HG02840 (cell line): ENCODE measurements around the gene NCF4.

Experiments used
- ATAC-seq: cut with Tn5 transposase; IDR thresholded peaks from one replicate; pipeline ENCODE4 v1.9.1; 2021; ENCODE audit warnings: mild to moderate bottlenecking, moderate library complexity, moderate number of reproducible peaks; ENCODE audit not compliant: unreplicated experiment, low FRiP score

The NCF4 gene

DNA sequence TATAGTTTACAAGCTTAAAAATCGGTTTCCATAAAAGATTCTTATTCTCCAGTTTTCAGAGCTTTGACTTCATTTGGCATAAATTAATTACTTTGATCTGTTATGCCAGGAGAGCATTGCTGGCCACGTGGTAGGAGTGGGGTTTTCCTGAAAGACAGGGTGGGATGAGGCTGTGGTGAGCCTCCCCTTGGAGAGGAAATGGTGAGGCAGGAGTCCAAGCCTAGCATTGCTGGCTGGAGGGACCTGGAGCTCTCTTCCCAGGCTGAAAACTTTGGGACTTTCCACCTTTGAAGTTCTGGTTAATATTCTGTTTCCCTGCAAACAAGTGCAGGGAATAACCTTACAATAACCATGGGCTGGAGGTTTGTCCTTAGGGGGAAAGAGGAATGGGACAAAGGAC is 31.5 kb downstream of the NCF4 start:
- ATAC-seq: no peak

DNA sequence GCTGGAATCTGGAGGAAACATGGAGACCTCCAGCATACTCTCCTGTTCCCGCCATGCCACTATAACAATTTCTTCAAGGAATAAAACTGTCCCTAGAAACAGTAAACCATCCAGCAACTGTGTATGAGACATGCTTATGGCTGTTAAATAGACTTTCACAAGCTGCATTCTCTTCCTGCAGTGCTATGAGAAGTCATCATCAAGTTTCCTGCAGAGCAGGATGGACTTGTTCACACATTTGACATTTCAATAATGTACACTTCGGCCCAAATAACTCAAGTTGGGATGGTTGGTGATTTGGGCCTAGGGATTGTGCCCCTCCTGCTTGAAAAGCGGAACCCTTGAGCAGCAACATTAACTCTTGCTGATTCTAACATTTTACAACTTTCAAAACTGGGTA is 32.5 kb downstream of the NCF4 start:
- ATAC-seq: no peak

DNA sequence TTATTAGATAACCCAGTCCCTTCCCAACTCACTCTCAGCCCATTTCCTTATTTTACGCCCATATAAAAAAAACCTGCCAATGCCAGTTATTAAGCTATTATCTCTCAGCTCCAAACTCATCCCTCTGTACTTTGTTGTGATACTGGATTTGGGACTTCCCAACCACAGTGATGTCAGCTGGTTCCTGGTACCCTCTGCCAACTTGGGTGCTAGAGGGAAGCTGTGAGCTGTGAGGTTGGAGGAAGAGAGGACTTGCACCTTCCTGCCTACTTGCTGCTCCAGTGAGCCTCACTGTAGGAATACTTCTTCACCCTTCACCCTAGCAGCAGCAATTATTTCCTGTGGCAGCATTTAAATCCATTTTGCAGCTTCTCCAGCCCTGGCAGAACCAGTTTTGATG is 33.5 kb downstream of the NCF4 start:
- ATAC-seq: no peak

DNA sequence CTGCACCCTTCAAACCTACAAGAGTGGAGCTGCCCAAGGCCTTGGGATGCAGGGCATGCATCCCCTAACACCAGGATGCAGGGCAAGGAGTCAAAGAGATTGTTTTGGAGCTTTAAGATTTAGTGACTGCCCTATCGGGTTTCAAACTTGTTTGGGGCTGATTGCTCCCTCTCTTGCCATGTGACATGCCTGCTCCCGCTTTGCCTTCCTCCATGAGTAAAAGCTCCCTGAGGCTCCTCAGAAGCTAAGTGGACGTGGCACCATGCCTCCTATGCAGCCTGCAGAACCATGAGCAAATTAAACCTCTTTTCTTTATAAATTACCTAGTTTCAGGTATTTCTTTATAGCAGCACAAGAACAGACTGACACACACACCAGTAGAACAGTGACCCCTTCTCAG is 36.8 kb downstream of the NCF4 start:
- ATAC-seq: no peak

DNA sequence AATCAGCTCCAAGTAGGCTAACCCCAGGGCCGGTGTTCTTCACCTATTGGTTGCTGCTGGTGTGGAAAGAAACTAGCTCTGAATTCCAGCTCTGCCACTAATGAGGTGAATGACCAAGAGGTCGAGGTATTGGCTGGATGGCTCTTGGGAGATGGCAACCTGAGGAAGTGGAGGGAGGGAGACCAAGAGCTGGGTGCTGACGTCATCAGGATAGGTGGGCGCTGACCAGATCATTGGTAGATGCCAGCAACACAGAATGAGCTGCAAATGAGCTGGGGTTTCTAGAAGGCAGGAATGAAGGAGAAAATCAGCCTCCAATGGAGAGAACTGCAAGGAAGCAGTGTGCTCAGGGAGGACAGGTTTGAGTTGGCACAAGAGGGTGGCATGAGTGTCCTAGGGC is 37.9 kb downstream of the NCF4 start:
- ATAC-seq: no peak

DNA sequence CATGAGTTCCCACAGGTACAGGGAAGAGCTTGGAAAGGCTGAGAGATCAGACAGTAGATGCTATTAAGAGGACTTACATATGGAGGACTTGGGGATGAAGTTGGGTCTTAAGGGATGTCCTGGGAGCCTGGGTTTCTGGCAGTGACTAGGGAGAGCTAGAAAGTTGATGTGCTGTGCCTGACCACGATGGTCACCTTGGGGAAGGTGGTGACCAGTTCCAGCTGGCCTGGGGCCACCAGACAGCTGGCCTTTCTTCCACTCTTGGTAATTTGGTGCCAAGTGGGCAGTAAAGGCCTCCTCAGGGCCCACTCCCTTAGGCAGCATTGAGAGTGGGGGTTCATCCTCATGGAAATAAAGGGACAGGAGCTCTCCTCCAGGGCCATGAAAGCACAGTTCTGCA is 38.7 kb downstream of the NCF4 start:
- ATAC-seq: no peak

DNA sequence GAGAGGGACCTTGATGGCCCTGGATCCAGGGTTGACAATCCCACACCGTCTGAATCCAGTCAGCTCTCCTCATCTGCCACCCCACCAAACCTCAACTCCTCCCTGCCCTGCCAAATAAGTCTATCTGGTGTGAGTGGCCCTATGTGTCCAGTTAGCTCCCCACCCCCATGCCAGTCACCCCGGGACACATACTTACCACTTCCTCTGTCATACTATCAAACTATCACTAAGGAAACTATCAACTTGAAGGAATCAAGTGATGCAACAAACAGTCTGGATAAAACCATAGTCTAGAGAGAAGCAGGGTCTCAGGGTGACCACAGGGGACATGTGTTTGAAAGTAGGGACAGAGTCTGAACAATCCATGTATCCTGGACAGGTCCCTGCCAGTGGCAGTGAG is 39.4 kb downstream of the NCF4 start:
- no peak for ATAC-seq

DNA sequence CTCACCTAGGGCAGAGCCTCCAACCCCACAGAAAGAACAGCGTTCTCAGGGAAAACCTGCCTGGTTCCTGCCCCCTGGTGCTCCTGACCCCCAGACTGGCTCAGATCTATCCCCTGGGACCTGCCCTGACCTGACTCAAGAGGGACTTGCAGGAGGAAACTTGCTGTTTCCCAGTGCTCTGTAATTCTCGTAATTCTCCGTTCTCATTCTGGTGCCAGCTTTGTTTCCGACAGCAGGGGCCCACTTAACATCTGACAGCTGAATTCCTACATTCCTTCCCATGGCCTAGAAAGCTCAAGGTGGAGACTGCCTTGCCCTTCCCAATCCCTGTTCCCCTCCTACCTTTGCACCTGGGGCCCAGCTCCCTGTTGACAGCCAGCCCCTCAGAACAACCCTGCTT is 40.1 kb downstream of the NCF4 start:
- no peak for ATAC-seq

DNA sequence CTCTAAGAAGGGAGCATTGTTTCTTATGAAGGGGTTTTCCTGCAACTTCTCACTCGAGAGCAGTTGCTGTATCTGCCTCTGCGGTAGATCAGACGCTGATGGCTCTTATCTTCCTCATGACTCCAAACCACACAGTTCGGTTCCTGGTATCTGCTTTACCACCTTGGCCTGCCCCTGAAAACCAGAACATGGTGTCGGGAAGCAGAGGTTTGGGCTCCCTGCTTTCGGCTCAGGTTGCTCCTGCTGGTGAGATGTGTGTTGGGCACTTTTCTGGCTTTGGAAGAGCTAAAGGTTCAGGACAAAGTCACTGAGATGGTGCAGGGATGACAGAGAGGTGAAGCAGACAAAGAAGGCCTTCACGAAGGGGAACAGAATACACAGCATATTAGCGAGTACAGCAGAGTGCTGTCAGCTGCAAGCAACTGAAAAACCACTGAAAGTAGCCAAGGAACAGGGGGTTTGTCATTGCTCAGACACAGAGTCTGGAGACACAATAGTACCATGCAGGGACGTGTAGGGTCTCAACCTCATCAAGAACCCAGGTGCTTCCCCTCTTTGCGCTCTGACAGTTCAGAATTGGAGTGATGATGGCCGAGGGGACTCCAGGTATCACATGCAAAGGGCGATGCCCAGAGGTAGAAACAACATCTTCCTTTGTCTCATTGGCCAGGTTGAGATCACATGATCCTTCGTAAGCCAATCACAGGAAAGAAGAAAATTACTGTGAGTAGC is 40.8 kb downstream of the NCF4 start:
- no peak for ATAC-seq

DNA sequence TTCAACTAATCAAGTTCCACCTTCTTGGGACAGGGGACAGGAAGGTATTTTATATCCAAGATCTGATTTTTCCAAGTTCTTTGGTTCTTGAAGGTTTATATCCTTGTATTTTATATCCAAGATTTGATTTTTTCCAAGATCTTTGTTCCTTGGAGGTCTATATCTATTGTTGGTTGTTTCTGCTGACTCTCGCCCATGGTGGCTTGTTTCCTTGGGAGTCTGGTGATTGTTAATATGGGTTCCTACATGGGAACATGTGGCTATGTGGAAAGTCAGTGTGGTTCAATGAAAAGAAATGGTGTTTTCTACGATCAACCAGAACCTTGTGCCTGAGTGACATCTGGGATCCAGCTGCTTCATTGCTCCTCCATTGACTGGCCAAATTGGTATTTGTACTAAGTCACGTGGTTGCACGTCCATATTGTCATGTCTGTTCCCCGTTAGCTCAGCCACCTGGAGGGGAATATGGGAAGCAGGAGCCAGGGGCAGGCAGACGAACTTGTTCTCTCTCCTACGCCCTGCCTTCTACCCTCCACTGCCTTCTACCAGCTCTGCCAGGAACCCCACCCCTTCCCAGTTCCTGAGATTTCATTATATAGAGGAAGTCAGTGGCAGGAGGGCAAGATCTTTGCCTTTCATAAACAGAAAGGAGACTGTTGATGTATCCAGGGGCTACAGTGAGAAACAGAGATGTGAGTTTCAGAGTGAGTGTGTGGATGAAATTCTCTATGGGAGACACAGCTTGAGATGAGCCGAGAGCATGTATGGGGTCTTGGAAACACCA is 41.5 kb downstream of the NCF4 start:
- ATAC-seq: no peak

DNA sequence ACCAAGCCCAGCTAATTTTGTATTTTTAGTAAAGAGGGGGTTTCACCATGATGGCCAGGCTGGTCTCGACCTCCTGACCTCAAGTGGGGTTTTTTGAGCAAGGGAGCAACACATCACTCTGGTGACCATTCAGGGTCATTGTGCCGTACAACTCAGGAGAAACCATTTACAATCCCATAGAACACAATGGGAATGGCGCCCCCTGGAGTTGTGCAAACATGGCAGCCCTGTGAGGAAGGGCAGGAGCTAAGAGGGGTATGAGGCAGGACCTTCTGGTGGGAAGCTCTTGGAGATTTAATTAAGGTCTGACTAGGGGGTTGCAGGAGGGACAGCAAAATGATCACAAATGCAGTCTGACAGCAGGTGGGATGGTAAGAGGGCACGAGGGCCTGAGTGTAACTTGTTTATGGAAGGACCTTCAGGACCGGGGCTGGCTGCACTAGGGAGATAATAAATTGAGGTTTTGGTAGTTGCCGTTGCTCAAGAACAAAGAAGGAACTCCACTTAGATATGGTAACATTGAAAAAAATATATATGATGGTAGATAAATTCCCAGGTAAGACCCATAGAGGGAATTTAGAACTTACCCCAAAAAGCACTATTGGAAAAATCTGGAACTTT is 43.6 kb downstream of the NCF4 start:
- no peak for ATAC-seq

DNA sequence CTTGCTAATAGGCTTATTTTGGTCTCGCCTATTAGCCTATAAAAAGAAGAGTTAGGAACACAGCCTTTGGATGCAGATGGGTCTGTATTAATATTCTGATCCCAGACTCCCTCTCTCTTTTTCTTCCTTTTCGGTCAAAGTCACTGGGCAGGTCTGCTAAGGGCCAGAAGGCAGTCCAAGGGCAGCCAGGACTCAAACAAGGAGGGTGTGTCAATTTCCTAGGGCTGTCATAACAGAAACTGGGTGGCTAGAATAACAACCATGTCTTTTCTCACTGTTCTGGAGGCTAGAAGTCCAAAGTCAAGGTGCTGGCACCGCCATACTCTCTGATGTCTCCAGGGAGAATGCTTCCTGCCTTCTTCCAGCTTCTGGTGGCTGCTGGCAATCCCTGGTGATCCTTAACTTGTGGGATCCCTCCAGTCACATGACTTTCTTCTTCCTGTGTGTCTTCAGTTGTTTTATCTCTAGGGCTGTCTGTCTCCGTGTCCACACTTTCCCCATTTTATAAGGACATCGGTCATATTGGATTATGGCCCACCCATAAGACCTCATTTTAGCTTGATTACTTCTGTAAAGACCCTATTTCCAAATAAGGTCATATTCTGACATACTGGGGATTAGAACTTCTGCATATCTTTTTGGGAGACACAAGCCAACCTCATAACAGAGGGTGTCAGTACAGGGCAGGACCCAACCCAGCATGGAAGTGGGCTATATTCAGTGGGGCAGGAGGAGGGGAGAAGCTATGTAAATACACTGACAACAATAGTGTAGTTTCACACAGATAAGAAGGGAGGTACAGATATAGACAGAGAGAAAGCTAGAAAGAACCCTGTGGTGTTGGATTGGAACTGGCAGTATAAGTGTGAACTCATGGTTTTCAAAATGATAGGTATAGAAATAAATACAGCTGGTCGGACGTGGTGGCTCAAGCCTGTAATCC is 46.7 kb downstream of the NCF4 start:
- ATAC-seq: no peak

DNA sequence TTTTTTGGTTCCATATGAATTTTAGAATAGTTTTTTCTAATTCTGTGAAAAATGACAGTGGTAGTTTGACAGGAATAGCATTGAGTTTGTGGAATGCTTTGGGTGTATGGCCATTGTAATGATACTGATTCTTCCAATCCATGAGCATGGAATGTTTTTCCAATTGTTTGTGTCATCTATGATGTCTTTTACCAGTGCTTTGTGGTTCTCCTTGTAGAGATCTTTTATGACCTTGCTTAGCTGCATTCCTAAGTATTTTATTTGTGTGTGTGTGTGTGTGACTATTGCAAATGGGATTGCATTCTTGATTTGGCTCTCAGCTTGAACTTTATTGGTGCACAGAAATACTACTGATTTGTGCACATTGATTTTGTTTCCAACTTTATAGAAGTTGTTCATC is 49.7 kb downstream of the NCF4 start:
- ATAC-seq: no peak

DNA sequence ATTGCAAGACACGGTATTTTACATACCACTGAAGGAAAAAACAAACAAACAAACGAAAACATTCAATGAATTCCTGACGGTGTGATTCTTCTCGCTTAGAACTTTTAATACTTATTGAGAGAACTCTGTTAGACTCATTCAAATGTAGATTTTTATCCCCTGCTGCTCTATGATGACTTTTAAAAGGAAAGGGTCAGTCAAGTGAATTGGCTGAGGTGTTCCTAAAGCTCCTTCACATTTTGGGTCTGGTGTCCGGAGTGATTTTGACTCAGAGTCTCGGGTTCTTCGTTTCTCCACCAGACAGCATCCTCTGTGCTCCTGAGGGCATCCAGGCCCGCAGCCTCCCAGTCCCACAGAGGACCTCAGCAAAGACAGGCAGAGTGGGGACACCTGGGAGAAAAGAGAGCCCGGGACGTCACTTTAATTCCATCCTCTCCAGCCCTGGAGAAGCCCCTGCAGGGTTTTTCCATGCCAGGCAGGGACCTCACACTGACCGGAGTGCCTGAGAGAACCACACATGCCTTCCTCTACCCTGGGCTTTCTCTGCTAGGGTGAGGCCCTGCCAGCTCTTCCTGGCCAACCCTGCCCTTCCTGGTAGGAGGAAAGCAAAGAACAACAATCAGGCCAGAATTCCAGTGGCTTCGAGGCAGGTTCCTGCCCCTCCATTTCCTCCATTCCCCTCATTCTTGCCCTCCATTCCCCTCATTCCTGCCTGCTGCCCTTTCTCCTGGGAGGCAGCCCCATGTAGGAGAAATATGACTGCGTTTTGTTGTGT is 51.3 kb downstream of the NCF4 start:
- no peak for ATAC-seq

DNA sequence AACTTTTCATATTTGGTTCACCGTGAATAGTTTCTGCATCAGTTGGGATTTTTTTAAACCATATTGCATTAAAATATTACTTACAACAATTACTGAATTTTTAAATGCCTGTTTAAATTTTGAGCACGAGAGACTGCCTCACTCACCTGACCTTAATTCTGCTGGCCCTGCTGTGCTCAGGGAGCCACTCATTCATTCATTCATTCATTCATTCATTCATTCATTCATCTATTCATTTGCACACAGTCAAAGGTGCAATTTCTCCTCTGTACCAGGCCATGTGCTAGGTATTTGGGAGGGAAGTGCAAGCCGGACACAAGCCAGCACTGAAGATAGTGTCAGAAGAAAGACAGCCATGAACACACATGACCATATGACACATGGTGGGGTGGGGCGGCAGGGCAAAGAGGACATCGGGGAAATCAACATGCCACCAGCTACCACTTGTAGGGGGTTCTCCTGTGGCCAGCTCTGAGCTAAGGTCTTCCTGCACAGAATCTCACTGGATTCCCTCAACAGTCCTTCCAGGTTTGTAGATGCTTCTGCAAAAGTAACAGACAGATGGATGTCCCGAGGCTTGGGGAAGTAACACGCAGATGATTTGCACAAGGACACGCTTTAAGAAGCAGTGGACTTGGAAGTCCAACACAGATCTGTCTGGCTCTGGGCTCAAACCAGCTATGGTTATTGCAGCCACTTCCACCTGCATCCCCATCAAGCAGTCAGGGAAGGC is 52.1 kb downstream of the NCF4 start:
- ATAC-seq: no peak

DNA sequence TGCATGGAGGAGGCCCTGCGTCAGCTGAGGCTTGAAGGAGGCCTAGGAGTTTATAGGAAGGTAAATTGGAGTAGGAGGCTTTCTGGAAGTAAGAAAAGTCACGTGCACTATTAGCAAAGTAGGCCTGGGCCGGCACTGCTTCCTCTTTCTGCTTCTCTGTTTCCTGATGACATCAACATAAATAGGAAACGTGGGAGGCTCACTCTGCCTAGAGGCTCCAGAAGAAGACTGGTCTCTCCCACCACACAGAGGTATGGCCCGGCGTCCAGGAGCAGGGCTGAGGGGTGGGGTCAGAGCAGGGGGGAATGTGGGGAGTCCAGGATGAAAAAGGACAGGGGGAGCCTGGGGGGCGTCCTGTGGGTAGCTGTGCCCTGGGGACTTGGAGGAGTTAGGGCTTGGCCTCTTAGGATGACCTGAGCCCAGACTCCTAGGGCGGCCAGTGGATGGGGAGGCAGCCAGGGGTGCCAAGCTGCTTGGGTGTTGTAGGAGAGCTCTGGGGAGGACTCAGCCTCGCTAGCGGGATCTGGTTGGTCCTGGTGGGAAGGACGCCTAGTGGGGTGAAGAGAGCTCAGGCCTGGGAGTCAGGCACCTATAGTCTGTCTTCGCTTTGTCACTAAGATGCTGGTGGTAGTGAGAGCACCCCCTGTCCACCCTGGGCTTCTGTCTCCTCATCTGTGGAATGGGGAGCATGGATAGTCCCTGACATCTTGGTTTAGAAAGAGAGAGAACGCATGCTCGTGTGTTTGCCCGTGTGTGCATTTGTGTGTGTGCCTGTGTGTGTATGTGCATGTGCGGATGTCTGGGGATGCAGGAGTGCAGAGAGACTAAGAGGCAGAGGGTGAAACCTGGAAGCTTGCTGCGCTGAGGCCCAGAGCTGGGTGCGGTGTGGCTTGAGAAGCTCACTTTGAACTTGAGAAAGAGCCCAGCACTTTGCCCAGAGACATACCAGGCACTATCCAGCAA is 52.9 kb downstream of the NCF4 start, which contains the start of gene CSF2RB:
TSS of gene CSF2RB (plus strand) at position 202 of the 963 bp plus-strand sequence. CDS start 8,580 bp downstream, outside the sequence.
- no peak for ATAC-seq

DNA sequence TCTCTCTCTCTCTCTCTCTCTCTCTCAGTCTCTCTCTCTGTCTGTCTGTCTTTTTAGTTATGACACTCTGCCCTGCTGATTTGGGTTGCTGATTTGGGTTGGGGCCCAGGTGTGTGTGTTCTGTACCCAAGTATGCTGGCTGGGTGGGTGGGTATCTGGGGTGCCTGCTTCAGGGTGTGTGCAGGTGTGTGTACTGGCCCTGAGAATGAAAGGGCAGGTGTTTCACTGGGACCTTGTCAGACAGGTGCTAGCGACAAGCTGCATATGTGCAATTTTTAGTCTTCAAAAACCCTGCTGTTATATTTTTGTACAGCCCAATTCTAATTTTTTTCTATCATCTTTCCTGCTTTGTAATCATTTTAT is 53.6 kb downstream of the NCF4 start:
- no peak for ATAC-seq

DNA sequence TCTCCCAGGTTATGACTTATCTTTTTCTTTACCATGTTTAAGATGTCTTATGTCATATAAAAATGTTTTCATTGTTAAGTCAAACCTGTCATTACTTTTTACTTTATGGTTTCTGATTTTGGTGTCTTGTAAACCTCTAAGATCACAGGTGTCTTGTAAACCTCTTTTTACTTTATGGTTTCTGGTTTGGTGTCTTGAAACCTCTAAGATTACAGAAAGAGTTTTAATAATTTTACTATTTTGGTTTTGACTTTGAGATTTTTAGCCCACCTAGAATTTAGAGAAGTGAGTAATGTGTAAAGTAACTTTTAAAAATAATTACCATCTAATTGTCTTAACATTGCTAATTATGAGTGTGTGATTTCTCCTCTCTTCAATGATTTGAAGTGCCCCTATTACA is 55.2 kb downstream of the NCF4 start:
- no peak for ATAC-seq
